HG03108 (cell line): ENCODE results near the gene ZNF705A.
"Not testable (repeated sequence)": the region's sequence is repeated elsewhere in the genome, so short reads cannot be mapped to it uniquely, and the experiment has no call there.

Experiments used
- ATAC-seq: cut with Tn5 transposase; IDR thresholded peaks from one replicate; pipeline ENCODE4 v1.9.1; 2021; ENCODE audit warnings: moderate library complexity; ENCODE audit not compliant: unreplicated experiment

The ZNF705A gene

DNA sequence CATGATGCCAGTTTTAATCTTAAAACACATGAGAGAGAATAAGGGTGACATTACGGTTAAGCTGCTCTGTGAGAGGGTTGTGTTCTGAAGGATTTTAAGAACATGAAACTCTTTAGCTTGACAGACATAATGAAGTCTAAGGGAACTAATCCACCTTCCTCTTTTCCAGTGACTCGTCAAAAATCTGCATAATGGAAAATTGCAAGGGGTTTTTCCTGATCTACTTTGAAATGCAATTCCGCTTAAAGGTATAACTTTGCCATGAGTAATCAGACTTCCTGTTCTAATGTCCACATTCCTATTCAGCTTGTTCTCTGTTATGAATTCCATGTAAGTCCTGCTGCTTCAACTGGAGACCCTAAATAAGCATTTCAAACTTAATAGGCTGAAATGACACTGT, at the start of gene ZNF705A:
ZNF705A (plus strand) TSS at position 171 of the 400 bp plus-strand sequence. CDS start 15,611 bp downstream, outside the sequence.
- no peak for ATAC-seq

DNA sequence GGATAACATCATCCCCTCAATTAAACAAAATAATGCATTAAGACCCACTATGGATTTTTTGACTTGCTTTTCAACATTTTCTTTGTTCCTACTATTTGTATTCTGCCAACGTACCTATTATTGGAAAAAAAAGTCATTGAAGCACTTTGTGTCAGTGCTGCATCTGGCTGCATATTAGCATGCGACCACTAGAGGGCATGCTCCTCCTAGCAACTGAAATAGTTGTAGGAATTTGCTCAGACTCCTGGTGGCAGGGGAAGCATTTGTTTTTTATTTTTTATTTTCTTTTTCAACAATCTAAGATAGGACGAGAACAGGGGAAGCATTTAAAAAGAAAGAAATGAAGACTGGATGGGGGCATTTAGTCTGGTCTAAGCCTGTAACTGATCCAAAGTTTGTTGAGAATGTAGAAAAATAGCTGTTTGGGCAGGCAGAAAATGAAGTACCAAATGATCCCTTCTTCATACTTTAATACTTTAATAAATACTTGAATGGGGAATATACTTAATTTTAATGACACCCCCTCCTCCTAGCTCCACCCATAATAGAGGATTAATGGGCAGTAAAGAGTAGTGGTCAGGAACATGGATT, 47.9 kb upstream of the ZNF705A start:
- ATAC-seq = no peak

DNA sequence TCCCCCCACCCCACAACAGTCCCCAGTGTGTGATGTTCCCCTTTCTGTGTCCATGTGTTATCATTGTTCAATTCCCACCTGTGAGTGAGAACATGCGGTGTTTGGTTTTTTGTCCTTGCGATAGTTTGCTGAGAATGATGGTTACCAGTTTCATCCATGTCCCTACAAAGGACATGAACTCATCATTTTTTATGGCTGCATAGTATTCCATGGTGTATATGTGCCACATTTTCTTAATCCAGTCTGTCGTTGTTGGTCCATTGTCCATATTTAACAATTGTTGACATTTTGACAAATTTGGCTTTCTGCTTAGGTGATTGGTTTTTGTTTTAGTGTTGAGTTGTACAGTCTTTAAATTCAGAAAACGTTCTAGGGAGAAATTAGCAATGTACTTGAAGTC, 43.7 kb upstream of the ZNF705A start:
- not testable (repeated sequence) for ATAC-seq

- ATAC-seq = no peak
These were observed 36.6 kb upstream of the ZNF705A start for GRCh38 chr12:8120072-8120713.

- ATAC-seq = no peak
These were observed 33.5 kb upstream of the ZNF705A start, which contains the start of gene CLEC4A for GRCh38 chr12:8123124-8123912. CLEC4A (plus strand) TSS chr12:8123617; CDS start chr12:8123879, 262 bp downstream.

GRCh38 chr12:8127138-8127537, 29.7 kb upstream of the ZNF705A start:
- ATAC-seq = no peak

GRCh38 chr12:8133636-8134397, 23.0 kb upstream of the ZNF705A start:
- not testable (repeated sequence) for ATAC-seq

- ATAC-seq = not testable (repeated sequence)
These were observed 22.4 kb upstream of the ZNF705A start for GRCh38 chr12:8134398-8134930.

DNA sequence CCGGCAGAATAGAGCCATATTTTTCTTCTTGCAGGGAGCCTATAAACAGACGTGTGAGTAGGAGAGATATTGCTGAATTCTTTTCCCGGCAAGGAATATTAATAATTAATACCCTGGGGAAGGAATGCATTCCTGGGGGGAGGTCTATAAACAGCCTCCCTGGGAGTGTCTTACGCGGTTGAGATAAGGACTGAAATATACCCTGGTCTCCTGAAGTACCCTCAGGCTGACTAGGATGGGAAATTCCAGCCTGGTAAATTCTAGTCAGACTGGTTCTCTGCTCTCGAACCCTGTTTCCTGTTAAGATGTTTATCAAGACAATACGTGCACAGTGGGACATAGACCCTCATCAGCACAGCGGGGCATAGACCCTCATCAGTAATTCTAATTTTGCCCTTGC, 15.2 kb upstream of the ZNF705A start:
- ATAC-seq = not testable (repeated sequence)

DNA sequence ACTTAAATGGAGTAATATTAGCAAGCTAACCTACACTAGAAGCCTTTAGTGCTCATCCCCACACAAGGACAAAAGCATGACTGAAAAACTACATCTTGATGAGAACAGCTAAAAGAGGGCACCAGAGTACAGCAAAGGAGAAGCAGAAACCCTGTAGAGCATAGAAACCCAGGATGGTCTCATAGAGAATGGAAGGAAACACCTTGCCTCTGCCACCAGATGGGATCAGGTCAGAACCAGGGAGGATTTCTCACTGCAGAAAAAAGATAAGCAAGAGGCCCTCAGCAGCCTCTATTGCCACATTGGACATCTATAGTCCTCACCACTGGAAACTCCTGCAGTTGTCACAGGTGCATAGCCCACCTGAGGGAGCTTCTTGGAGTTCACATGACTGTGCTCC, 13.6 kb upstream of the ZNF705A start:
- ATAC-seq = no peak

DNA sequence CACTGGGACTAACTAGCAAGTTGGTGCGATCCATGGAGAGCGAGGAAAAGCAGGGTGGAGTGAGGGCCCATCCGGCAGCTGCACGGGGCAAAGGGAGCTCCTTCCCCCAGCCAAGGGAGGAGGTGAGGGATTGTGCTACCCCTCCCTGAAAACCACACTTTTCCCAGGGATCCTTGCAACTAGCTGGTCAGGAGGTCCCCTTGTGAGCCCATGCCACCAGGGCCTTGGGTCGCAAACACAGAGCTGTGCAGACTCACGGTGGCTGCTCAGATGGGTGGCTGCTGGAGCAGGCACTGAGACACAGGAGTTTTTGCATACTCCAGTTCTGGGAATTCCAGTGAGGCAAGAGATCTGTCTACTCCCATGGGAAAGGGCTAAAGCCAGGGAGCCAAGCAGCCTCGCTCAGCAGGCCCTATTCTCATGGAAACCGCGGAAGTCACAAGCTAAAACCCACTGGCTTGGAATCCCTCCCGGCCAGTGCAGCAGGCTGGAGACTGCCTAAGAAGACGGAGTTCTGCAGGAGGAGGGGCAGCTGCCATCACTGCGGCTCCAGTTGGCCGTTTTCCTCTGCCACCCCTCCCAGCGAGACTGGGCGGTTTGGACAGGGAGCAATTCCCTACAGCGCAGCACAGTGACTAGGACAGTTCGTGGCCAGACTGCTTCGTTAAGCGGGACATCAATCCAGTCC, 10.9 kb upstream of the ZNF705A start:
- no peak for ATAC-seq

DNA sequence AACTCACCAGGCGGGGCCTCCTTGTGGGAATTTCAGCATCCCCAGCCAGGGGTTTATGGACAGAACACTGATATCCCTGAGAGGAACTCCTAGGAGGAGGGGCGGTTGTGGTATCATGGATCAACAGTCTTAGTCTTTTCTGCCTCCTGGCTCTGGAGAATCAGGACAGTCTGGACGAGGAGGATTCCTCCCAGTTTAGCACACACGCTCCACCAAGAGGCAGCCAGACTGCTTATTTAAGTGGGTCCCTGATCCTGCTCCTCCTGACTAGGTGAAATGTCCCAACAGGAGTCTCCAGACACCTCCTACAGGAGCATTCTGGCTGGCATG, 10.4 kb upstream of the ZNF705A start:
- ATAC-seq = no peak

DNA sequence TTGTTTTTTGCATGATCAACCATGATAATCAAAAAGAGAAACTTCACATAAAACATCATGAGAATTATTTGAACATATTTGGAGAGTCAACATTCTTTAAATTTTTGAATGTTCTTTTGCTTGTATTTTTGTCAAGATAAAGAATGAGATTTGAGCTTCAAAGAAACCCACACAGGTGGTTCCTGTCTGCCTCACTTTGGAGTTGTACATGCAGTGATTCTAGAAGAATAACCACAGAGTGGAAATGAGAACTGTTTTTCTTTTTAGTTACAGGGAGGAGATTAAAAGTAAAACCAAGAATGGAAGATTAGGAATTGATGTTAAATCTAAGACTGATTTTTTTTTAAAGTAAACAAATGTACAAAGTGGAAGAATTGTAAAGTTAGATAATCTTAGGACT, 2.3 kb upstream of the ZNF705A start:
- no peak for ATAC-seq

- no peak for ATAC-seq
These were observed 399 bp upstream of the ZNF705A start for GRCh38 chr12:8156416-8156815.

DNA sequence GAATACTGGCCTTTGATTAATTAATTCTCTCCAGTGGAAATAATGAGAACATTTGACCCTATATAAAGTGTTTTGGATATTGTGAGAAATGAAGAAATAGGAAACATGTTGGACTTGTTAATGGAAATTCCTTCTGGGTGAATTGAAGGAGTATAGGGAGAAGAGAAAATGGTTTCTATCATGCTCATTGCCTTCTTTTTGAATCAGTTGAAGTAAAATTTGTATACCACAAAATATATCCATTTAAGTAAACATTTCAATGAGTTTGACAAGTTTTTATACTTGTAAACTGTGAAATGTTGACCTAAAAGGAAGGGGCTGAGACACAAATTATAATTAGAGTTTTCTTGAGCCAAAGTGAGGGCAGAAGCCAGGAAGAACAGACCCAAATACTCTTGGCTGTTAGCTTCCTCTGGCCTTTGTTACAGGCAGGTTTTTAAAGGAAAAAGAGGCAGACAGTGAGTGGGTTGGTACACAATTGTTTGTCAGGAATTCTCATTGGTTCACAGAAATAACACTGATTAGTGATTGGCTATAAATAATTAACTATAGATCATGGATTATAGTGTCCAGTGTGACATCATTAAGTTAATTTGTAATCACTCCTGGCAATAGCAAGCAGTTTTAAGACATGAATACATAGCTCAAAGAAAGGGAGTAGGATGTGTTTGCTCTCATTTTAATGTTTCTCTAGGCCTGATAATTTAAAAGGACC, 826 bp downstream of the ZNF705A start:
- ATAC-seq = no peak

DNA sequence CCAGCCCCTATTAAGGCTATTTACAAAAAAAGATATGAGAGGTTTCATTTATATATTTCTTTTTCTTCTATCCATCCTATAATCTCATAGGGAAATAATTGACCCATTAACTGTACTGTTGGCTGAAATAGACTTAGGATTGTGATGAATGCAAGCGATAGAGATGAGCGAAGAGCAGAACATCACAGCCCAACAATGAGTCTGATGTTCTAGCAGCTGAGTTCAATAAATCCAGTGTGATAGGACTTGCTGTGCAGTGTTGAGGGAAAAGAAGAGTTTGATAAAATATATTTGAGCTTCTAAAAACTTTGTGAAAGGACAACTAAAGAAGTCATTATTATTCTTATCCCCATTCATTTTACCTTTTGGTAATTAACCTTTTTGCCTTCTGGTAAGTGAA, 16.1 kb downstream of the ZNF705A start:
- not testable (repeated sequence) for ATAC-seq

DNA sequence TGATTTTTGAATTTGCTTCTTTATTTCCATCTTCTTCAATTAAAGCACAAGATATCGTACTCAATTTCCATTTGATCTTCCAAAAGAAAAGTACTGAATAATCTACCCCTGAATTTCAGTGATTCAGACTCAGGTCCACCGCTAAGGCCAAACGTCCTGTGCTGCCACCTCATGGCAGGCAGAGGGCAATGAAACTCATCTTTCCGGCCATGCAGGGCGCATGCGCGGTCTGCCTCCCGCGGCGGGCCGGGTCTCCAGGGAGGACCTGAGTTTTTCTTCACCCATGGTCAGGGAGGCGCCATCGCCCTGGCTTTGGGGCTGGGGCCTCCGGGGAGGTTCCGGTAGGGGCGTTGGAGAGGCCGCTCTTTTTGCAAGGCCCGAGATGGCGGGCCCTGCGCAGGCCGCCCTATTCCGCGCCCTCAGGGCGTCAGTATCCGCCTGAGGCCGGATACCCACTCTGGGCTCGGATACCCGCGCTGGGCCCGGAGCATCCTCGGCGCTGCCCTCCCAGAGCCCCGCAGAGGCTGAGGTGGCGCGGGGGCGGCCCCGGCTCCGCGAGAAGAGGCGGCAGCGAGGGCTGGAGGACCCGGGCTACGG, 23.3 kb downstream of the ZNF705A start:
- not testable (repeated sequence) for ATAC-seq

GRCh38 chr12:8181271-8181670, 24.5 kb downstream of the ZNF705A start:
- ATAC-seq = not testable (repeated sequence)

GRCh38 chr12:8182923-8183322, 26.1 kb downstream of the ZNF705A start:
- not testable (repeated sequence) for ATAC-seq
